ENCODE data around the gene USP4.
"Not testable (repeated sequence)": the region's sequence is repeated elsewhere in the genome, so short reads cannot be mapped to it uniquely, and the experiment has no call there.

Gene USP4

GRCh38 chr3:49244581-49245205 is 95.2 kb downstream of the USP4 start:
- DNase-seq, result peak; percentile 90

GRCh38 chr3:49240091-49240490 is 99.8 kb downstream of the USP4 start:
- DNase-seq, result not testable (repeated sequence)

GRCh38 chr3:49238274-49239127 is 101.4 kb downstream of the USP4 start:
- DNase-seq, result peak; percentile 90

GRCh38 chr3:49237344-49237743 is 102.5 kb downstream of the USP4 start:
- no peak for DNase-seq

GRCh38 chr3:49236226-49236625 is 103.6 kb downstream of the USP4 start:
- DNase-seq, result no peak

GRCh38 chr3:49228817-49229216 is 111.0 kb downstream of the USP4 start:
- not testable (repeated sequence) for DNase-seq
